Renal pelvis (tissue), 4 donors: ENCODE data around the gene AFDN. TPM values are rescaled to one million over a fixed set of nuclear protein-coding genes. Genes with fewer than 3 reads are reported as not detected.

Experiments used
- DNase-seq: peaks from one replicate; pipeline ENCODE4 v3.0.0-alpha.2; 2013
- polyA plus RNA-seq, 3 donors: library from polyadenylated mRNA; unstranded; fragments of 120-200 nt; gene quantifications; one replicate each; pipeline ENCODE4 v1.2.1, GENCODE V29; 2013; ENCODE audit not compliant: insufficient read length in 3 of 3

AFDN gene
- polyA plus RNA-seq, 3 donors: 178 to 233 (median 229) TPM

- DNase-seq: no peak
Measured at GRCh38 chr6:167839343-167839742, 12.6 kb downstream of the AFDN start.

- DNase-seq: no peak
Measured at GRCh38 chr6:167839755-167840154, 13.0 kb downstream of the AFDN start.

GRCh38 chr6:167840160-167840525 lies 13.4 kb downstream of the AFDN start:
- DNase-seq: no peak

- DNase-seq: no peak
Measured at GRCh38 chr6:167840526-167841179, 13.9 kb downstream of the AFDN start.

- no peak for DNase-seq
Measured at GRCh38 chr6:167841981-167842380, 15.3 kb downstream of the AFDN start.

- no peak for DNase-seq
Measured at GRCh38 chr6:167842457-167842856, 15.7 kb downstream of the AFDN start.

DNA sequence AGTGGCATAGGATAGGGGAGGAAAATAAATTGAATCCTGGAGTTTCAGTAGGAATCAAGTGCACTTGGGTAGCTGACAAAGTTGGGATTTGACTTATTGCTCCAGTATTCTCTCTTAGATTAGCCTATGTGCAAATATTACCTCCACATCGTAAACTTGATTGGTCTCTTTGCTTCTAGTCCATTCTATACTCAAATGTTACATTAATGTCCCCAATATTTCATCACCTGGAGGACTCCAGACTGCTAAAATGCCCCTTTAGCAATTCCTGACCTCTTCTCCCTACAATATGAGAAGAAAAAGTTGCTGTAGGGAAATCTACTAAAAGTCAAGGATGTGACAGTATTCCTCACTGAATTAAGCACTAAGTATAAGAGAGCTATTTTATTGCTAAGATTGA lies 16.3 kb downstream of the AFDN start:
- no peak for DNase-seq

- DNase-seq: no peak
Measured at GRCh38 chr6:167845856-167846255, 19.1 kb downstream of the AFDN start.

DNA sequence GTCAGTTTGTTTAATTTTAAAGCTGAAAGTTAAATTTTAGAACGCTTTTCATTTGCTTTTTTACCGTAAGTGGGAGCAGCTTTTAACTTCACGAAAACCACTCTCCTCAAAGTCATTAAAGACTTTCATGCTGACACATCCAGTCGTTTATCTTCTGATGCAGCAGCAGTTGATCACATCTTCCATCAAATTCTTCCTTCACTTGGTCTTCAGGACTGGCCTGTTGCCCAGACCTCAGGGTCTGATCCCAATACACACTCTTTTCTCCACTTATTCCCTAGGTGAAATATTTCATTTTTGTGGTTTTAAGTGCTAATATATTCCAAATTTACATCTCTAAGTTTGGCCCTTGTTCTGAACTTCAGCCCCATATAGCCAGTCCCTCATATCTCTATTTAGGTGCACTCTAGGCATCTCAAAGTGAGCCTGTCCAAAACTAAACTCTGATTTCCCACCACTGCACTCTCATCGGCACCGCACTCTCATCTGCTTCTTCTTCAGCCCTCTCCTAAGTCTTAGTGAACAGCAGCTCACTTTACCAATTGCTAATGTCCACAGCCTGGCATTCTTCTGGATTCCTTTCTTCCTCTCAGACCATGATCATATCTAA lies 20.4 kb downstream of the AFDN start:
- DNase-seq: no peak

DNA sequence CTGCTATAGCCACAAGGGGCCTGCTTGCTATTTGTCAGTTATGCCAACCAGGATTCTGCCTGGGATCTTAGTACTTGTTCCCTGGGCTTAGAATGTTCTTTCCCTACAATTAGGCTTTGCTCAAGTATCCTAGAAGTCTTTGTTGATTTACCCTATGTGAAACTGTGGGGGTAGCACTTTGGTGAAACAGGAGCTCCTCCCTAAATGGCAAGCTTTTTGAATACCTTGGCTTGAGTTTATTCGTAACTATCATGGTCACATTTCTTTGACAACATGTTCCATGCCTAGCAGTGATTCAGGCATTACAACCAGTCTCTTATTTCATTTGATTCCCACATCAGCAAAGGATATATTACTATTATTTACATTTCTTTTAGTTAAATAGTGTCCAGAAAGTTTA lies 21.2 kb downstream of the AFDN start:
- DNase-seq: no peak

DNA sequence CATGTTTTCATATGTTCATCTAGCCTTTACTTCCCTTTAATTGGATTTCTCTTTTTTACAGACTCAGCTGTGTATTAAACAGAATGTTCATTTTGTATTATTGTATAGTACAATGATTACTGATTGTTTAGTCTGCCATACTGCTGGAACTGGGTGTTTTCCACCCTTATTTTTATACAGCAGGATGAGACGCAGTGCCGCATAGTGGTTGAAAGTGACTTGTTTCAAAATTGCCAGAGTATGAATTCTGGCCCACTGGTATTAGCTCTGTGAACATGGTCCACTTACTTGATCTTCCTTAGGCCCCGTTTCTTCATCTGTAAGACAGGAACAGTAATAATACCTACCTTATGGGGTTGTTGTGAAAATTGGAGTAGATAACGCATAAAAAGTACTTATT lies 22.1 kb downstream of the AFDN start:
- no peak for DNase-seq

- peak; percentile 78 for DNase-seq
Measured at GRCh38 chr6:167849846-167850459, 23.2 kb downstream of the AFDN start.

DNA sequence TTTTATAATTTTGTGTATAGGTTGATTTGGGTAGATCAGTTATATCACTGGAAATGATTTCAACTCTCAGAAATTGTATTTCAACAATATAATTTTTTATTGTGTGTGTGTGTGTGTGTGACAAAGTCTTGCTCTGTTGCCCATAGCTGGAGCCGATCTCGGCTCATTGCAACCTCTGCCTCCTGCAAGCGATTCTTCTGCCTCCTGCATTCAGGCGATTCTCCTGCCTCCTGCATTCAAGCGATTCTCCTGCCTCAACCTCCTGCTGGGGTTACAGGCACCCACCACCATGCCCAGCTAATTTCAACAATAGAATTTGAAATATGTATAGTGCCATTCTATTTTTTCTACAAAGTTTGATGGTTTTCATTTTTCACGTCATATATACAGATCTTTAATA lies 24.1 kb downstream of the AFDN start:
- no peak for DNase-seq

DNA sequence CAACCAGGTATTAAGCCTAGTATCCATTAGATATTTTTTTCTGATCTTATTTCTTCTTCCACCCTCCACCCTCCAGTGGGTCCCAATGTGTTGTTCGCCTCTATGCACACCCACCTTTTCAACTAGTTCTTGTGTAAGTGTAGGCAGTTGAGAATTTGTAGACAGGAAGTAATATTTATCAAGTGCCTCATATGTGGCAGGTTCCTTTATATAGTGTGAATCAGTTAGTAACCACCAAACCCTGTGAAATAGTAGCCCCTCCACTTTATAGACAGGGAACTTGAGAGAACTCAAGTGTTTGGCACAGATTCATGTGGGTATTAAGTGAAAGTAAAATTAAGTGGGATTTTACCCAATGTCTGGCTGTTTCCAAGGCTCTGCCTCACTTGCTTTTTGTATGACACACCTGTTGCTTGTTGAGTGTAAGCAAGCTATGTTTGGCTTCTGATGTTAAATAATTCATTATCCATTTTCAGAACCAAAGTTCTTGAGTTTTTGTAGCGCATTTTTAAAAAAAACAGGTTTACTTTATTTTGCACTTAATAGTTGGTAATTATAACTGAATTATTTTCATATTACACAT lies 24.8 kb downstream of the AFDN start:
- no peak for DNase-seq

DNA sequence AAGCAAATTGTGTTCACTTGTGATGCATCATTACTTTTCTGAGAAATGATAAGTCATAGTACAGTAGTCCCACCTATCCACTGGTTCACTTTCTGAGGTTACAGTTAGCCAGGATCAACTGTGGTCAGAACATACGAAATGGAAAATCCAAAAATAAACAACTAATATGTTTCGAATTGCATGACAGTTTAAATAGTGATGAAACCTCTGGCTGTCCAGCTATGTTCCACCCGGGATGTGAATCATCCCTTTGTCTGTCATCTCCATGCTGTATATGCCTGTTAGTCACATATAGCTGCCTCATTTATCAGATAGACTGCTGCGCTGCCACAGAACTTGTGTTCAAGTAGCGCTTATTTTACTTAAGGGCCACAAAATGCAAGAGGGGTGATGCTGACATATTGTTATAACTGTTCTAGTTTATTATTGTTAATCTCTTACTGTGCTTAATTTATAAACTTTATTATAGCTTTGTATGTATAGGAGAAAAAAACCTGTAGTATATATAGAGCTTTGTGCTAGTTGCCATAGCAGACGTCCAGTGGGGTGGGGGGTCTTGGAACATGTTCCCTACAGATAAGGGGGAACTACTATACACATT lies 29.2 kb downstream of the AFDN start:
- no peak for DNase-seq

DNA sequence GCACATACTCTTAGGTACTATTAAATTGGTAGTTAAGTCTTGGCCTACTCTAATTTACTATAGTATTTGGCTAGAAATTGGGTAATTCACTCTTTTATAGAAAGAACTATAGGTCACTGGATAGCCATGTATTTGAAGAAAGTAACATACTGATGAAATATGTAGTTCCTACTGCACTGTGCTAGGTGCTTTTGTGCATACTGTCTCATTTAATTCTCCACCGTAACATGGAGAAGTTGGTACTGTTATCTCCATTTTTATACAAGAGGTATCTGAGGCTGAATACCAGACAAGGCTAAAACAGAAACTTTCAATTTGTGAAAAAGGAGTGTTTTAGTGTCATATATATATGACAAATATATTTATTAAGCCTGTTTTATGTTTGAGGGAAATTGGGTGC lies 29.8 kb downstream of the AFDN start:
- DNase-seq: no peak

DNA sequence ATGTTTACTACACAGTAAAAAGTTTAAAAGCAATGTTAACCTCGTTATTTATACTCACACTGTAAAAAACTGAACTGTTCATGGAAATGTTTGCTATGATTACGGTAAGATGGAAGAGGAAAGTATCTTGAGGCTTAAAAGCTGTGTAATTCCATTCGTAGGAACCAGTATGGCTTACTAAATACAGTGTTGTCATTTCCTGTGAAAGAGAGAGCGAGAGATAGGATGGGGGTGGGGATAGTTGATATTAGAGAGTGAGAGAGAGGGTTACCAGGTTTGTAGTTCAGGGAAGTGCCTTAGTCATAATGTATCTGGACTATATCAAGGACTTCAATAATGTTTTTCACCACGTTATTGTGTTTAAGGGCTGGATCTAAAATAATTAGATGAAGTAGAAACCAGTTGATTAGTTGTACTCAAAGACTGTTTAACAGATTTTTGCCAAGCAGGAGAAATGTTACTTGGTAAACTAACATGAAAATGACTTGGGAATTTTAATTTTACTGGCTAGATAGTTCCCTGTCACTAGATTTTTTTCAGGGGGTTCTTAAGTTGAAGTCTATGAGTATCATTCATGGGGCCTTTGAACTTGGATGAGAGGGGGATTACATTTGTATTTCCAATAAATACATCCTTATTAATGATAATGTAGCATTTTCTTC lies 30.4 kb downstream of the AFDN start:
- no peak for DNase-seq

DNA sequence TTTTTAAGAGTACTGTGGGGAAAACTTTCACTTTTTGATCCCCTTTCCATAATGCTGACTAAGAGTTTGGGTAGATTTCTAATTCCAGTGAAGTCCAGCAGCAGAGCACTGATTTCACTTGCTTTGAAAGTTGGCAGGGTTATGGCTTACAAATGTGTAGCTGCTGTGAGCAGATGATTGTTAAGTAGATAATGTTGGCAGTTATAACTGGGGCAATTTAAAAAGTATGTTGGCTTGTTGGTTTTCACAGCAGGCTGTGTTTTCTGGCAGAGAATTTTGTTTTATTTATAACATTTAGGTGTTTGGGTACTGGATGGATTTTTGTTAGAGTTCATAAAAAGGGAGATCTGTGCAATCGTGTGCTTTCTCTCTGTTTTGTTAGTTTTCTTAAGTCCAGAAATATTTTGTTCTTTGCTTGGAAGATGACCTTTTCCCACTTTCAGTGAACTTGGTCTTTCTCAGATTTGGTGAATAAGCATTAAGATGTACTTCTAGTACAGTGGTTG lies 31.4 kb downstream of the AFDN start:
- DNase-seq: no peak

DNA sequence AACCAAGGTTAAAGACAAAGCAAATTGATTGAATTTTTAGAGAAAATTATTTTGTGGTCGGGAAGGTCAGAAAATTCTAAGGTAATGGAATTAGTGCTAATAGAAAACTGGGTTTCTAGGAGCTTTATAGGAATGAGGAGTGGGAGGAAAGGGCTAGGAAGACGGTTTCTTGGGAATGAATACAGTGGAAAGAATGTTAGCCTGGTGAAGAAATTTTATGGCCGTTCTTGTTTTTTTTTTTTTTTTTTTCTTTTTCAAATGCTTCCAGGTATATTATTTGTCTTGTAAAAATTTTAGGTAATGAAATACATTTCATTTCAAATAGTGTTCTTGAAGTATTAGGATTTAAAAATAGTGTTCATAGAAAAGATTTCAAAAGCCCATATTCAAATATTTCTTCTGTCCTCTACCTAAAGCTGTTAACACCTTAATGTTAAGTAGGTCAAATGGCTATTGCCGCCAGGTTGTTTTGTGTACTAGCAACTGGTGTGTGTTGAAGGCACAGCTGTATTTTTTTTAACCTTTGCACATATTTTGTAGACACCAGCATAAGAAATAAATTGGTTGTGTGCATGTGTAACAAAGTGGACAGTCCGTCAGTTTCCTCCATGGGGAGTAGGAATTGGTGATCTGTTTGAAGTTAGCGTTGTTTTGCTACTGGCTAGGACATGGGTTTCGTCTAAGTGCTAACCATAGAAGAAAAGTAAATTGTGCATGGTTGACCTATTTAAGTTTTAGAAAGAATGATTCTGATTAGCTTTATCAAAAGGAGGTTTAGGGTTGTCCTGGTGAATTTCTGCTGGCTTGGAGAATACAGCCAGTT lies 32.3 kb downstream of the AFDN start:
- DNase-seq: no peak

DNA sequence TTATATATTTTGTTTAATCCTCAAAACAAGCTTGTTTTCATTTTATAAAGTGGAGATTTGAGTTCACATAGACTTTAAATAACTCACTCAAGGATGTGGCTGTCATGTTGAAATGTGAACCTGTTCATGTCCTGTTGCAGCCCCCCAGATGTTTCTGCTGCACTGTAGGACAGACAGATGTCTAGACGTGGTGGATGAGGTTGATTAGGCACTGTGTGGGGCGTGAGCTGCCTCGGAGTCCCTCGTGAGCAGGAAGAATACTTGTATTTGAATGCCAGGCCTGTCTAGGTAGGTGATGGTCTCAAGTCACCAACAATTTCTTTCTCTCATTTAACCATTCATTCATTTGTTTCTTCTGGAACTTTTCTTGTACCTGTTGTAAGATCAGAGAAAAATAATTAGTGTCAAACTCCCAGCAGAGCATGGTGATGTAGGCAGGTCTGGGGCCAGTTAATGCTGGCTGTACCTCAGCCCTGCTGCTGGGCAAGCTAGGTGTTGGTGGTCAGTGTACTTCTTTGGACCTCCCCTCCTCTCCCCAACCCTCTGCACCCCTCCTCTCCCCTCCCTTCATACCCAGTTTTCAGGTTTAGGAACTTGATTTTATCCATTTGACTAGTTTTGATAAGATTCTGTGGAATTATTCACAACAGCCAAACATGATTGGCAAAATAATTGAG lies 34.0 kb downstream of the AFDN start:
- DNase-seq: no peak

GRCh38 chr6:167861424-167861823 lies 34.7 kb downstream of the AFDN start:
- DNase-seq: no peak
